ENCODE results near the gene S1PR1.
A peak's percentile ranks its signal among the peaks of the same experiment; 100 is the strongest.

S1PR1 gene

GRCh38 chr1:101241485-101242225, 4.8 kb downstream of the S1PR1 start:
- no peaks in the 10 kb centered on the region for H3K9me3 Mint-ChIP-seq
- H3K4me3 Mint-ChIP-seq: peak overlapping the region; percentile 51
- DNase-seq (ENCODE audit: low spot score in 2 of 2) (no peak), ATAC-seq (replicated peaks; ENCODE audit: extremely low read depth, poor library complexity, severe bottlenecking) (no peak)
- peaks cover 76% of the 10 kb centered on the region for H3K4me1 Mint-ChIP-seq
- H3K27me3 Mint-ChIP-seq: no peaks in the 10 kb centered on the region
- peaks cover 73% of the 10 kb centered on the region for H3K36me3 Mint-ChIP-seq (ENCODE audit: insufficient read depth)
- peak overlapping the region; percentile 30 for H3K27ac Mint-ChIP-seq (ENCODE audit: low read depth)

- no peak for ATAC-seq (replicated peaks; ENCODE audit: extremely low read depth, poor library complexity, severe bottlenecking)
- Mint-ChIP-seq H3K36me3 (ENCODE audit: insufficient read depth) (peaks cover 64% of the 10 kb centered on the region), H3K4me1 (peaks cover 80% of the 10 kb centered on the region)
Observed at GRCh38 chr1:101242324-101243050, 5.7 kb downstream of the S1PR1 start.

GRCh38 chr1:101243751-101244150, 6.9 kb downstream of the S1PR1 start:
- ATAC-seq (replicated peaks; ENCODE audit: extremely low read depth, poor library complexity, severe bottlenecking) (no peak), DNase-seq (ENCODE audit: low spot score in 2 of 2) (no peak)
- peaks cover 53% of the 10 kb centered on the region for H3K36me3 Mint-ChIP-seq (ENCODE audit: insufficient read depth)
- no peaks in the 10 kb centered on the region for H3K9me3 Mint-ChIP-seq
- no peak overlapping the region for H3K4me3 Mint-ChIP-seq
- H3K27me3 Mint-ChIP-seq: no peaks in the 10 kb centered on the region
- H3K4me1 Mint-ChIP-seq: peaks cover 76% of the 10 kb centered on the region
- H3K27ac Mint-ChIP-seq (ENCODE audit: low read depth): peak overlapping the region; percentile 30

More at GRCh38 chr1:101242324-101243050, 5.7 kb downstream of the S1PR1 start:
- H3K9me3 Mint-ChIP-seq: no peaks in the 10 kb centered on the region
- no peaks in the 10 kb centered on the region for H3K27me3 Mint-ChIP-seq
- peak overlapping the region; percentile 51 for H3K4me3 Mint-ChIP-seq
- peak overlapping the region; percentile 30 for H3K27ac Mint-ChIP-seq (ENCODE audit: low read depth)
- no peak for DNase-seq (ENCODE audit: low spot score in 2 of 2)

- Mint-ChIP-seq H3K4me1 (peaks cover 66% of the 10 kb centered on the region), H3K4me3 (no peak overlapping the region), H3K36me3 (ENCODE audit: insufficient read depth) (peaks cover 43% of the 10 kb centered on the region), H3K9me3 (no peaks in the 10 kb centered on the region), H3K27ac (ENCODE audit: low read depth) (peak overlapping the region; percentile 30), H3K27me3 (no peaks in the 10 kb centered on the region)
- DNase-seq (ENCODE audit: low spot score in 2 of 2) (no peak), ATAC-seq (replicated peaks; ENCODE audit: extremely low read depth, poor library complexity, severe bottlenecking) (no peak)
Observed at GRCh38 chr1:101244842-101245241, 8.0 kb downstream of the S1PR1 start.

DNA sequence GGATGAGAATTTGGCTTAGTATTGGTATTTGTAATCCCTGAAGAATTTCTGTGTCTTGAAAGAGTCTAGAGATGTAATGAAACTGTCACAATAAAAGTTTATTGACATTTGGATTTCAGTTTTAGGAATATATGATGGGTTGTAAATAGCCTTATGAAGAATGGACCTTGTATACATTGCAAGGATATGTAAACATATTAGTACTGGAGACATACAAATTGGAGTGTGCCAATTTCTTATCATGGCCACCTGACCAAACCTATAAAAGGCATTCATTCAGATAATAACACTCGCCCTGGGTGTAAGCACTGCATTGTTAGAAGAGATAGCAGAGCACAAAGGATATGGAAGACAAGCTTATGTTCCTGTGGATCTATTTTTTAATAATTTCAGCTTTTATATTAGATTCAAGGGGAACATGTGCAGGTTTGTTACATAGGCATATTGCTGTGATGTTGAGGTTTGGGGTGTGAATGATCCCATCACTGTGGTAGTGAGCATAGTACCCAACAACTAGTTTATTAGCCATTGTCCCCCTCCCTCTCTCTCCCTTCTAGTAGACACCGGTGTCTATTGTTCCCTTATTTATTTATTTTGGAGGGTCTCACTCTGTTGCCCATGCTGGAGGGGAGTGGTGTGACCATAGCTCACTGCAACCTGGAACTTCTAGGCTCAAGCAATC, 8.6 kb downstream of the S1PR1 start:
- Mint-ChIP-seq H3K27me3 (no peaks in the 10 kb centered on the region), H3K27ac (ENCODE audit: low read depth) (peak overlapping the region; percentile 68), H3K9me3 (no peaks in the 10 kb centered on the region), H3K36me3 (ENCODE audit: insufficient read depth) (peaks cover 37% of the 10 kb centered on the region), H3K4me3 (no peak overlapping the region), H3K4me1 (peaks cover 64% of the 10 kb centered on the region)
- DNase-seq (ENCODE audit: low spot score in 2 of 2): no peak
- peak; percentile 21 for ATAC-seq (replicated peaks; ENCODE audit: extremely low read depth, poor library complexity, severe bottlenecking)

DNA sequence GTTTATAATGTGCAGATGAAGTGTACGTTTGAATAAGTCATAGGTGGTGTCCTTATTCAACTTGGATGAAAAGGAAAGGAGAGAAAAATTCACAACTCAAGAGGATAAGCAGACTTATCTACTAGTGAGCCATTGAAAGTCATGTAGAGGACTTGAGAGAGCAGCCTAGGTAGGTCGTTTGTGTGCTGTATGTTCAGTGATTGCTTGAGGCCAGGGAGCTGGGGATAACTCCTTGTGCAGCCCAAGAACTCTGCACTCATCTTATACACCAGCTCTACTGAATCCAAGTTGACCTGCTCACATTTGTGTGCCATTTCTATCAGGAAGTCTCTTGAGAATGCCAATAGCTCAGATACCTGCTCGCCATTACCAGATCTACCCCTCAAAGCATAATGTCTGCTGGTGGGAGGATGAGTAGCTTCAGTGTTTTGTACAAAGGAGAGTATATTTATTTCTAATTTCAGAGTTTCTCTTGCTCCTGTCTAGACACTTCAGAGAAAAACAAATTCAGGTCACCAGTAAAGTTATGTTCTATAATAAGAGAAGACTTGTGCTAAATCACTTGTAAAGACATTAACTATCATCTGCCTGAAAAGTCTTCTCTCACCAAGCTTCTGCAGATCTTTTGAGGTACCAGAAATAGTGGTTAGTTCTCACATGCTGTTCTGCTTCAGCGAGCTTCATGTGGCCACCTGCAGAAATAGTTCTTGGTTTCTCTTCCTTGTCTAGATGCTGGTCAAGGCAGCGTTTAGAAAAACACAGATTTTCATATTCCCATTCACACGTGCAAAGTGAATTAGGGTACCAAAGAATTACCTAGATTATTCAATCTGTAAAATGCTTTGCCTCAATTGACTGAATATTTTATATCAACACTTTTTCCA, 10.8 kb downstream of the S1PR1 start:
- DNase-seq (ENCODE audit: low spot score in 2 of 2) (no peak), ATAC-seq (replicated peaks; ENCODE audit: extremely low read depth, poor library complexity, severe bottlenecking) (no peak)
- Mint-ChIP-seq H3K9me3 (no peaks in the 10 kb centered on the region), H3K36me3 (ENCODE audit: insufficient read depth) (peaks cover 17% of the 10 kb centered on the region), H3K4me3 (peak overlapping the region; percentile 23), H3K4me1 (peaks cover 60% of the 10 kb centered on the region), H3K27me3 (no peaks in the 10 kb centered on the region), H3K27ac (ENCODE audit: low read depth) (peak overlapping the region; percentile 68)

DNA sequence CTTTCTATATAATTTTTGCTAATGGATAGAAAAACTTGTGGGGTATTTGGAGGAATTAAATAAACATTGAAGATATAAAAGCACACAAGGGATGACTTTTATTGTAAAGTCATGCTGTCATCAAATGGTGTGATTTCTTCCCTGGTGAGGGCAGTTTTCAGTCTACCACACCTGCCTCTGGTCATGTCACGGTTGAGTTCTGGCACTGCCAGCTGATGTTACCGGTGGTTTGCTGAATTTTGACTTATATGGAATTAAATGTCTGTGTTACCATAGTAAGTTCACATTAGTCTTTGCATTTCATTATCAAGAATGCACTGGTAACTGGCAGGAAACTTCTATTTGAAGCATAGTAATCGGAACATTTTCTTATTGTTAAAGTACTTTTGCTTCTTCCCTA, 13.4 kb downstream of the S1PR1 start:
- no peaks in the 10 kb centered on the region for H3K9me3 Mint-ChIP-seq
- H3K4me3 Mint-ChIP-seq: no peak overlapping the region
- H3K36me3 Mint-ChIP-seq (ENCODE audit: insufficient read depth): peaks cover 7% of the 10 kb centered on the region
- no peaks in the 10 kb centered on the region for H3K27me3 Mint-ChIP-seq
- no peak for ATAC-seq (replicated peaks; ENCODE audit: extremely low read depth, poor library complexity, severe bottlenecking)
- H3K4me1 Mint-ChIP-seq: peaks cover 43% of the 10 kb centered on the region
- H3K27ac Mint-ChIP-seq (ENCODE audit: low read depth): no peak overlapping the region
- DNase-seq (ENCODE audit: low spot score in 2 of 2): no peak

GRCh38 chr1:101250656-101251272, 13.9 kb downstream of the S1PR1 start:
- DNase-seq (ENCODE audit: low spot score in 2 of 2): no peak
- ATAC-seq (replicated peaks; ENCODE audit: extremely low read depth, poor library complexity, severe bottlenecking): no peak
- Mint-ChIP-seq H3K4me1 (peaks cover 37% of the 10 kb centered on the region), H3K27me3 (no peaks in the 10 kb centered on the region), H3K36me3 (ENCODE audit: insufficient read depth) (peaks cover 3% of the 10 kb centered on the region), H3K27ac (ENCODE audit: low read depth) (peak overlapping the region; percentile 6), H3K4me3 (no peak overlapping the region), H3K9me3 (no peaks in the 10 kb centered on the region)

DNA sequence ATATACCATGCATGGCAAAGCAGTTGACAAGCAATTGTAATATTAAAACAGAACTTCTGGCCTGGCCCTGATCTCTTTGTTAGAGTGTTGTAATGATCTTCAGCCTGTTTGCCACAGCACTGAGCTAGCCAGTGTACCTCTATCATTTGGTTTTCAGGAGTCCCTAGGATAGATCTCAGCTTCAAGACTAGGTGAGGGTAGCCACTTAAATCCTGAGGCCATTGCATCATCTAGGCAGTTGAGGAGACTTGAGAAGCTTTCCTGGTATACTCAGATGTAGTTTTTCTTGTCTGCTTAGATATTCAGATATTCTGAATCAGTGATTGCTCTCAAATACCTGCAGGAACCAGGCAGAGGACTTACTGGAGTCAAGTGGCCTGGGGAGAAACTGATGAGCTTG, 14.7 kb downstream of the S1PR1 start:
- ATAC-seq (replicated peaks; ENCODE audit: extremely low read depth, poor library complexity, severe bottlenecking) (no peak), DNase-seq (ENCODE audit: low spot score in 2 of 2) (no peak)
- no peaks in the 10 kb centered on the region for H3K27me3 Mint-ChIP-seq
- no peak overlapping the region for H3K4me3 Mint-ChIP-seq
- H3K4me1 Mint-ChIP-seq: peaks cover 35% of the 10 kb centered on the region
- no peaks in the 10 kb centered on the region for H3K9me3 Mint-ChIP-seq
- peaks cover 3% of the 10 kb centered on the region for H3K36me3 Mint-ChIP-seq (ENCODE audit: insufficient read depth)
- H3K27ac Mint-ChIP-seq (ENCODE audit: low read depth): no peak overlapping the region

- H3K27me3 Mint-ChIP-seq: no peaks in the 10 kb centered on the region
- H3K36me3 Mint-ChIP-seq (ENCODE audit: insufficient read depth): peaks cover 3% of the 10 kb centered on the region
- DNase-seq (ENCODE audit: low spot score in 2 of 2): no peak
- H3K27ac Mint-ChIP-seq (ENCODE audit: low read depth): peak overlapping the region; percentile 60
- no peaks in the 10 kb centered on the region for H3K9me3 Mint-ChIP-seq
- no peak overlapping the region for H3K4me3 Mint-ChIP-seq
- H3K4me1 Mint-ChIP-seq: peaks cover 45% of the 10 kb centered on the region
- no peak for ATAC-seq (replicated peaks; ENCODE audit: extremely low read depth, poor library complexity, severe bottlenecking)
Observed at GRCh38 chr1:101253976-101254674, 17.3 kb downstream of the S1PR1 start.

DNA sequence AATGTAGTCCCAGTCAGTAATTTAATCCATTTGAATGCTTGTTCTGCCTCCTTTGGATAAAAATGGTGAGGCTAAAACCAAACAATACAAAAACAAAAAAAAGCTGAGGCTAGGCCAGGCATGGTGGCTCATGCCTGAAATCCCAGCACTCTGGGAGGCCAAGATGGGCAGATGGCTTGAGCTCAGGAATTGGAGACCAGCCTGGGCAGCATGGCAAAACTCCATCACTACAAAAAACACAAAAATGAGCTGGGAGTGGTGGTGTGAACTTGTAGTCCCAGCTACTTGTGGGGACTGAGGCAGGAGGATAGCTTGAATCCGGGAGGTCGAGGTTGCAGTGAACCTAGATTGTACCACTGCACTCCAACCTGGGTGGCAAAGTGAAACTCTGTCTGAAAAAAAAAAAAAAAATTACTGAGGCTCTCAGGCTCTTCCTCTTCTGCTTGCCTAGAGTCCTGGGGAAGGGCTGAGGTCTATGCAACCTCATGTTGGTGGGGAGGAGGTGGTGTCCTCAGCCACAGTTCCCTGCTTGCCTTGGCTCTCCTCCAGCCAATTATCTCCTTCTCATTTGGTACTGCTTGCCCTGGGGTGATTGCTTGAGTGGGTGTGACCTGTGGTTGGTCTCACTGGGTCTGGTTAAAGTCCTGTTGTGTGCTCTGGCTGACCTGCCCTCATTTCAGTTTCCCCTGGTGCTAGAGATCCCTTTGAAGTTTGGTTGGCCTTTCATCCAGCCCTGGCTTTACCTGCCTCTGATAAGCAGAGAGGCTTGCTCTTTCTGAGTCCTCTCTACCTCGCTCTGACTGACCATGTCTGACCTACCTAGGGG, 20.9 kb downstream of the S1PR1 start:
- Mint-ChIP-seq H3K4me3 (peak overlapping the region; percentile 50), H3K9me3 (no peaks in the 10 kb centered on the region), H3K36me3 (ENCODE audit: insufficient read depth) (peaks cover 3% of the 10 kb centered on the region), H3K27ac (ENCODE audit: low read depth) (peak overlapping the region; percentile 86), H3K27me3 (no peaks in the 10 kb centered on the region), H3K4me1 (peaks cover 53% of the 10 kb centered on the region)
- ATAC-seq (replicated peaks; ENCODE audit: extremely low read depth, poor library complexity, severe bottlenecking) (peak; percentile 78), DNase-seq (ENCODE audit: low spot score in 2 of 2) (peak in 1 of 2 donors; percentile 28)
